ENCODE measurements around the gene P2RX4. TPM values are rescaled to one million over a fixed set of nuclear protein-coding genes. Genes with fewer than 3 reads are reported as not detected.

P2RX4 gene
- total RNA-seq, 2 experiments from 2014 or later: 10.8 to 17.7 TPM

DNA sequence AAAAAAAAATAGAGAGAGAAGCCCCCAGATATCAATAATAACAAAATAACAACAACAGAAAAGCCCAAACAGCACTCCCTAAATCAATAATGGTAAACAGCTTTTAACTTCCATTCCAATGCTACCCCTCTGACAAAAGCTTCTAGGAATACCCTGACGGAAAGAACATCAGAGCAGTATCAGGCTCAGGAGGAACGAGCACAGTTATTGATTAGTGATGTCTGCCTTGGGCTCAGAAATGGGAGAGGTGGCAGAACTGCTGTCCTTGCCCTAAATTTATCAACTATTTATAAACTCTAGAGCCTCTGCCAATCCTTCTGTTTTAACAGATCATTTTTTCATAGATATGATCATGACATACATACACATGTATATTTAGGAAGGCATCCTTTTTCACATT lies 41.9 kb downstream of the P2RX4 start:
- no peak for DNase-seq (ENCODE audit: low spot score)
- Histone ChIP-seq H3K79me2 (ENCODE audit: insufficient read depth, low read depth, low read length) (no peaks in the 10 kb centered on the region), H3K4me3 (ENCODE audit: low read depth, low read length, poor library complexity, severe bottlenecking) (no peak overlapping the region), H3K4me1 (ENCODE audit: insufficient read depth, low read length, poor library complexity, severe bottlenecking) (no peaks in the 10 kb centered on the region), H3K4me2 (ENCODE audit: low read length) (no peak overlapping the region), H2AFZ (ENCODE audit: low read length) (no peak overlapping the region), H3K27ac (ENCODE audit: low read depth, low read length, poor library complexity, severe bottlenecking) (no peak overlapping the region), H3K9me2 (ENCODE audit: insufficient read depth, low read length) (no peaks in the 10 kb centered on the region), H3K9me3 (ENCODE audit: low read length) (no peaks in the 10 kb centered on the region), H4K20me1 (ENCODE audit: insufficient read depth, low read length) (no peaks in the 10 kb centered on the region), H3K36me3 (ENCODE audit: insufficient read depth, low read length) (peaks cover 79% of the 10 kb centered on the region)
- POLR2A ChIA-PET: interaction anchor here (0.7 kb wide), 1 partner anchor 36 kb away, joined by 3 read pairs; no protein-coding TSS in a partner anchor
- intact Hi-C loops (cut with micrococcal nuclease; ENCODE audit: unreplicated experiment): no loop called here
- no peak for TF ChIP-seq EZH2phosphoT487 (IDR thresholded peaks at IDR 0.05; ENCODE audit: borderline replicate concordance, low read depth, low read length)
- TF ChIP-seq, protein P1, sequence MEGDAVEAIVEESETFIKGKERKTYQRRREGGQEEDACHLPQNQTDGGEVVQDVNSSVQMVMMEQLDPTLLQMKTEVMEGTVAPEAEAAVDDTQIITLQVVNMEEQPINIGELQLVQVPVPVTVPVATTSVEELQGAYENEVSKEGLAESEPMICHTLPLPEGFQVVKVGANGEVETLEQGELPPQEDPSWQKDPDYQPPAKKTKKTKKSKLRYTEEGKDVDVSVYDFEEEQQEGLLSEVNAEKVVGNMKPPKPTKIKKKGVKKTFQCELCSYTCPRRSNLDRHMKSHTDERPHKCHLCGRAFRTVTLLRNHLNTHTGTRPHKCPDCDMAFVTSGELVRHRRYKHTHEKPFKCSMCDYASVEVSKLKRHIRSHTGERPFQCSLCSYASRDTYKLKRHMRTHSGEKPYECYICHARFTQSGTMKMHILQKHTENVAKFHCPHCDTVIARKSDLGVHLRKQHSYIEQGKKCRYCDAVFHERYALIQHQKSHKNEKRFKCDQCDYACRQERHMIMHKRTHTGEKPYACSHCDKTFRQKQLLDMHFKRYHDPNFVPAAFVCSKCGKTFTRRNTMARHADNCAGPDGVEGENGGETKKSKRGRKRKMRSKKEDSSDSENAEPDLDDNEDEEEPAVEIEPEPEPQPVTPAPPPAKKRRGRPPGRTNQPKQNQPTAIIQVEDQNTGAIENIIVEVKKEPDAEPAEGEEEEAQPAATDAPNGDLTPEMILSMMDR (conservative IDR thresholded peaks at IDR 0.05; ENCODE audit: low read length): no peak
- CTCF ChIA-PET (ENCODE audit: unreplicated experiment): no interaction called here
- BruUV-seq (replicated peaks): no TSS peak

DNA sequence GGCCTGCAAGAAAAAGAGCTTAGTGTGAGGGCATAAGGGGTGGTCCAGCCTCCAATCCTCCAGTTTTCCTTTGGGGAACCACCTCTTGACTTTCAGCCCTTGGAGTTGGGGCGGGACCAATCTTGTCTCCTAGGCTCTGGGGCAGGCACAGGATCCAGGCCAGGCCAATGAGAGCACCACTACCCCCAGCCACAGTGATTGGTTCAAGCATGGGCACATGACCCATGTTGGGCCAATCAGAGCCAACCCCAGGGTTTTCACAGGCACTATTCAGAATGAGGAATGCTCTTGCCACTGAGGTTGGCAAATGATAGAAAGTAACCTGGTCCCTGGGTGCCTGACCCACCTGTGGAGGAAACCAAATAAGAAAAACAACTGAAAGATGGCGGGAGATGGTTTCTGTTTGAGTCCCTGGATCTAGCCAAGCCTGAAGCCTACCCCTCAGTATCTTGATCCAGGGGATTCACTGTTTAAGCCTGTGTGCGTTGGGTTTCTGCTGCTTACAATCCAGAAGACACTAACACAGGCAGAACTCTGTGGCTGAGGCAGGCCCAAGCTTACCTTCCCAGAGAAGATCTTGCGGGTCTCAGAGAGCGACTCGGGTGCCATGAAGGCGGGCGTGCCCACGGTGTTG lies 42.9 kb downstream of the P2RX4 start:
- no TSS peak for BruUV-seq (replicated peaks)
- no peaks in the 10 kb centered on the region for H3K9me2 ChIP-seq (ENCODE audit: insufficient read depth, low read length)
- intact Hi-C loops (cut with micrococcal nuclease; ENCODE audit: unreplicated experiment): no loop called here
- H3K4me1 ChIP-seq (ENCODE audit: insufficient read depth, low read length, poor library complexity, severe bottlenecking): no peaks in the 10 kb centered on the region
- no peaks in the 10 kb centered on the region for H3K79me2 ChIP-seq (ENCODE audit: insufficient read depth, low read depth, low read length)
- no peak overlapping the region for H2AFZ ChIP-seq (ENCODE audit: low read length)
- H3K4me3 ChIP-seq (ENCODE audit: low read depth, low read length, poor library complexity, severe bottlenecking): no peak overlapping the region
- H3K36me3 ChIP-seq (ENCODE audit: insufficient read depth, low read length): peaks cover 79% of the 10 kb centered on the region
- ChIA-PET CTCF (ENCODE audit: unreplicated experiment) (no interaction called here), POLR2A (interaction anchor here (0.6 kb wide), 1 partner anchor 446 kb away, joined by 3 read pairs; no protein-coding TSS in a partner anchor)
- no peak for TF ChIP-seq EZH2phosphoT487 (IDR thresholded peaks at IDR 0.05; ENCODE audit: borderline replicate concordance, low read depth, low read length)
- TF ChIP-seq, protein P1 (conservative IDR thresholded peaks at IDR 0.05; ENCODE audit: low read length): no peak
- H3K27ac ChIP-seq (ENCODE audit: low read depth, low read length, poor library complexity, severe bottlenecking): no peak overlapping the region
- H3K4me2 ChIP-seq (ENCODE audit: low read length): no peak overlapping the region
- no peak for DNase-seq (ENCODE audit: low spot score)
- H3K9me3 ChIP-seq (ENCODE audit: low read length): no peaks in the 10 kb centered on the region
- H4K20me1 ChIP-seq (ENCODE audit: insufficient read depth, low read length): no peaks in the 10 kb centered on the region

DNA sequence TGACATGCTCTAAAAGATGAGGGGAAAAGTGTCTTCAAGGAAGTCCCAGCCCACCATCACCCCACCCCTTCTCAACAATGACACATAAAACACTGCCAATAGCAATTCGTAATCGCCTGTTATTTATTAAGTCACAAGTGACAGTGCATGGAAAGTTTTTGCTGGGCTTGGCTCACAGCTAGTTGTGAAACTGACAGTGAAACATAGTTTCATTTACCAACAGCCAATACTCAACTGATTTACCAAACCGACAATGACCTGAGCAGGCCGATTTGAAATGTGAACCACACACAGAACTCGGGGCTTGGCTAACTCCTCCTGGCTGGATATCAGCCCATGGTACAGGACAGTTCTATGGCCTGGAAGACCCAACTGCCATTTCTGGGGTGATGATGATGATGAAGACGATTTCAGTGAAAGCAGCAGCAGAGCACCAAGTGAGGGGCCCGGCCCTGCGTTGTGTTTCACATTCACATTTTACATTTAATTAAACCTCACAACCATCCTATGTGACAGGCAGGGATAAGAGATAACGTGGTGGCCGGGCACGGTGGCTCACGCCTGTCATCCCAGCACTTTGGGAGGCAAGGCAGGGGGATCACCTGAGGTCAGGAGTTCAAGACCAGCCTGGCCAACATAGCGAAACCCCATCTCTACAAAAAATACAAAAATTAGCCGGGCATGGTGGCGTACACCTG lies 43.9 kb downstream of the P2RX4 start:
- H2AFZ ChIP-seq (ENCODE audit: low read length): no peak overlapping the region
- no peaks in the 10 kb centered on the region for H3K9me3 ChIP-seq (ENCODE audit: low read length)
- no peak for DNase-seq (ENCODE audit: low spot score)
- no peak overlapping the region for H3K4me3 ChIP-seq (ENCODE audit: low read depth, low read length, poor library complexity, severe bottlenecking)
- H3K4me2 ChIP-seq (ENCODE audit: low read length): no peak overlapping the region
- no TSS peak for BruUV-seq (replicated peaks)
- ChIA-PET CTCF (ENCODE audit: unreplicated experiment) (no interaction called here), POLR2A (no interaction called here)
- no peak for TF ChIP-seq EZH2phosphoT487 (IDR thresholded peaks at IDR 0.05; ENCODE audit: borderline replicate concordance, low read depth, low read length)
- no peak overlapping the region for H3K27ac ChIP-seq (ENCODE audit: low read depth, low read length, poor library complexity, severe bottlenecking)
- H3K4me1 ChIP-seq (ENCODE audit: insufficient read depth, low read length, poor library complexity, severe bottlenecking): no peaks in the 10 kb centered on the region
- no peaks in the 10 kb centered on the region for H4K20me1 ChIP-seq (ENCODE audit: insufficient read depth, low read length)
- no peaks in the 10 kb centered on the region for H3K9me2 ChIP-seq (ENCODE audit: insufficient read depth, low read length)
- H3K79me2 ChIP-seq (ENCODE audit: insufficient read depth, low read depth, low read length): no peaks in the 10 kb centered on the region
- intact Hi-C loops (cut with micrococcal nuclease; ENCODE audit: unreplicated experiment): no loop called here
- H3K36me3 ChIP-seq (ENCODE audit: insufficient read depth, low read length): peaks cover 70% of the 10 kb centered on the region
